ENCODE data around the gene YY1. TPM values are rescaled to one million over a fixed set of nuclear protein-coding genes. Genes with fewer than 3 reads are reported as not detected.

The YY1 gene
- total RNA-seq, 1 donor from 2014 or later: 72.0 TPM

DNA sequence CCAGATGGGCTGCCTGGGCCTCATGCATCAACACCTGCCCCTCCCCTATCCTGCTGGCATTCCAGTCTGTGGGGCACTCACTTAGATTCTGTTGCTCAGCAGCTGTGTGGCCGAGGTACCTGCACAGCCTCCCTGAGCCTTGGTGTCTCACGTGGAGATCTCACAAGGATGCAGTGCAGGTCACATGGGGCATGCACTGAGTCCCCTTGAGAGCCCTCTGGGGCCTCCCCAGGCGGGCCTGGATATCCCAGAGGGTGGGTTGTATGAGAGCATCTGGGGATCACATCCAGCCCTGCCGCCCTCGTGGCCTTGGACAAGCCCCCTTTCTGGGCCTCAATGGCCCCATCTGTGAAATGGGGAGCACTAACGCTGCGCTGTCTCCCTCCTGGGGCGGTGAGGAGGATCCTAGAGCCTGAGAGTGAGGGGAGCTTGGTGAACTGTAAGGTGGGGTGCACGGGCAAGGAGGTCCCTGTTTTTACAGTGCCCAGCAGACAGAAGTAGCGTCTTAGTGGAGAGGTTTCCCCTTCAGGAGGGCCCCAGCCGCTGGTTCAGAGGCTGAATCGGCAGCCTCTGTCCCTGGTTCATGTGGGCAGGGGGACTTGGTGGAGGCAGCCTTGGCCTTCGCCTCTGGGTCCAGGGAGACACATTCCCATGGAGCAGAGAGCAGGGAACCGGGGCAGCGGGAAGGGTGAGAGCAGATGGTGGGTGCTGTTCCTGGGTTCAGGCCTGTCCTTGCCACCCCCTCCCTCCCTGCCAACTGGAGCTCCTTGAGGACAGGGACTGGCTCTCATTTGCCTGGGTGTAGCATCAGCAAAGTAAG lies 83.4 kb downstream of the YY1 start:
- Mint-ChIP-seq H3K27ac (ENCODE audit: unreplicated experiment) (peak overlapping the region; percentile 57), H3K27me3 (ENCODE audit: low read depth) (no peaks in the 10 kb centered on the region), H3K9me3 (no peaks in the 10 kb centered on the region), H3K4me1 (no peaks in the 10 kb centered on the region), H3K4me3 (no peak overlapping the region), H3K36me3 (ENCODE audit: low read depth) (no peaks in the 10 kb centered on the region)
- DNase-seq (ENCODE audit: low read depth, low spot score): no peak
- no peak for TF ChIP-seq CTCF (conservative IDR thresholded peaks at IDR 0.05)

GRCh38 chr14:100323121-100323941 lies 84.4 kb downstream of the YY1 start, which contains the start of gene SLC25A47:
SLC25A47 (plus strand) TSS chr14:100323339; CDS start chr14:100323415, 76 bp downstream.
- no peaks in the 10 kb centered on the region for H3K36me3 Mint-ChIP-seq (ENCODE audit: low read depth)
- no peaks in the 10 kb centered on the region for H3K9me3 Mint-ChIP-seq
- H3K4me1 Mint-ChIP-seq: no peaks in the 10 kb centered on the region
- no peak for TF ChIP-seq CTCF (conservative IDR thresholded peaks at IDR 0.05)
- DNase-seq (ENCODE audit: low read depth, low spot score): no peak
- H3K27me3 Mint-ChIP-seq (ENCODE audit: low read depth): no peaks in the 10 kb centered on the region
- peak within 1 kb of the TSS; percentile 57 for H3K27ac Mint-ChIP-seq (ENCODE audit: unreplicated experiment)
- H3K4me3 Mint-ChIP-seq: no peak within 1 kb of the TSS

- H3K4me3 Mint-ChIP-seq: no peak overlapping the region
- no peaks in the 10 kb centered on the region for H3K9me3 Mint-ChIP-seq
- H3K36me3 Mint-ChIP-seq (ENCODE audit: low read depth): no peaks in the 10 kb centered on the region
- TF ChIP-seq CTCF (conservative IDR thresholded peaks at IDR 0.05): no peak
- H3K27me3 Mint-ChIP-seq (ENCODE audit: low read depth): no peaks in the 10 kb centered on the region
- H3K27ac Mint-ChIP-seq (ENCODE audit: unreplicated experiment): no peak overlapping the region
- no peak for DNase-seq (ENCODE audit: low read depth, low spot score)
- H3K4me1 Mint-ChIP-seq: no peaks in the 10 kb centered on the region
These were observed 85.0 kb downstream of the YY1 start for GRCh38 chr14:100323942-100324307.

GRCh38 chr14:100325231-100325632 lies 86.3 kb downstream of the YY1 start:
- no peak for TF ChIP-seq CTCF (conservative IDR thresholded peaks at IDR 0.05)
- H3K4me3 Mint-ChIP-seq: no peak overlapping the region
- H3K27me3 Mint-ChIP-seq (ENCODE audit: low read depth): no peaks in the 10 kb centered on the region
- no peaks in the 10 kb centered on the region for H3K9me3 Mint-ChIP-seq
- no peaks in the 10 kb centered on the region for H3K4me1 Mint-ChIP-seq
- no peaks in the 10 kb centered on the region for H3K36me3 Mint-ChIP-seq (ENCODE audit: low read depth)
- no peak for DNase-seq (ENCODE audit: low read depth, low spot score)
- H3K27ac Mint-ChIP-seq (ENCODE audit: unreplicated experiment): no peak overlapping the region

GRCh38 chr14:100325958-100326357 lies 87.0 kb downstream of the YY1 start:
- H3K4me3 Mint-ChIP-seq: no peak overlapping the region
- no peaks in the 10 kb centered on the region for H3K9me3 Mint-ChIP-seq
- no peak overlapping the region for H3K27ac Mint-ChIP-seq (ENCODE audit: unreplicated experiment)
- no peaks in the 10 kb centered on the region for H3K4me1 Mint-ChIP-seq
- H3K36me3 Mint-ChIP-seq (ENCODE audit: low read depth): no peaks in the 10 kb centered on the region
- no peaks in the 10 kb centered on the region for H3K27me3 Mint-ChIP-seq (ENCODE audit: low read depth)
- DNase-seq (ENCODE audit: low read depth, low spot score): no peak
- no peak for TF ChIP-seq CTCF (conservative IDR thresholded peaks at IDR 0.05)
